Tibial nerve (tissue), 4 donors: ENCODE data around the gene TBC1D8. TPM values are rescaled to one million over a fixed set of nuclear protein-coding genes. Genes with fewer than 3 reads are reported as not detected.
A peak's percentile ranks its signal among the peaks of the same experiment; 100 is the strongest.

Experiments
- DNase-seq, 2 donors: peaks; one replicate each; pipeline ENCODE4 v3.0.0-alpha.2; 2019; ENCODE audit warnings: low spot score in 2 of 2
- H3K27ac ChIP-seq, 4 donors: fragments of 200-600 bp; sonication (generic) in 3 of 4; one replicate each; pipeline ENCODE4 v1.5.1; 2017 to 2019; ENCODE audit warnings: mild to moderate bottlenecking in 1 of 4
- H3K27me3 ChIP-seq, 2 donors: fragments of 200-600 bp; sonication (generic) in 1 of 2; one replicate each; pipeline versions ENCODE4 v1.5.1 to v1.6.0; 2017 to 2019
- H3K36me3 ChIP-seq, 3 donors: fragments of 200-600 bp; sonication (generic); one replicate each; pipeline ENCODE4 v1.5.1; 2018 to 2019
- H3K4me1 ChIP-seq, 4 donors: fragments of 200-600 bp; sonication (generic) in 3 of 4; one replicate each; pipeline ENCODE4 v1.5.1; 2017 to 2019
- H3K4me3 ChIP-seq, 4 donors: fragments of 200-600 bp; sonication (generic) in 3 of 4; one replicate each; pipeline ENCODE4 v1.5.1; 2017 to 2019; ENCODE audit warnings: mild to moderate bottlenecking in 1 of 4, moderate library complexity in 1 of 4
- H3K9me3 ChIP-seq, 4 donors: fragments of 200-600 bp; sonication (generic) in 3 of 4; one replicate each; pipeline ENCODE4 v1.5.1; 2017 to 2019
- EP300 ChIP-seq, 2 donors: sonication (generic); formaldehyde crosslinking; IDR thresholded peaks; one replicate each; pipeline ENCODE4 v1.6.1; 2017; ENCODE audit warnings: antibody characterized with exemption in 2 of 2, mild to moderate bottlenecking in 1 of 2
- POLR2A ChIP-seq, 2 donors: fragments of 450-650 bp; IDR thresholded peaks; one replicate each; pipeline ENCODE4 v1.6.1; 2017; ENCODE audit warnings: antibody characterized with exemption in 2 of 2, mild to moderate bottlenecking in 2 of 2, moderate library complexity in 2 of 2
- WGBS, 2 donors: methylation state at CpG; one replicate each; pipeline ENCODE4 v1.1.5; 2018; 5-methylcytosine and 5-hydroxymethylcytosine counted together
- total RNA-seq, 4 donors: library from RNA; depleted of rRNA; stranded (reverse); fragments of >200 nt; gene quantifications; one replicate each; pipeline ENCODE4 v1.1.0, GENCODE V29; 2016
- TF ChIP-seq, protein P1 (sequence below), 5 experiments: fragments of 200-600 bp in 3 of 5; fragments of 450-650 bp in 2 of 5; sonication (generic) in 3 of 5; IDR thresholded peaks; one replicate each; pipeline ENCODE4 v1.5.1; 2016 to 2019; ENCODE audit warnings: antibody characterized with exemption in 5 of 5, mild to moderate bottlenecking in 3 of 5, moderate library complexity in 2 of 5

TBC1D8 gene
- total RNA-seq, 4 donors from 2014 or later, result 42.4 to 87.9 (median 47.3) TPM

DNA sequence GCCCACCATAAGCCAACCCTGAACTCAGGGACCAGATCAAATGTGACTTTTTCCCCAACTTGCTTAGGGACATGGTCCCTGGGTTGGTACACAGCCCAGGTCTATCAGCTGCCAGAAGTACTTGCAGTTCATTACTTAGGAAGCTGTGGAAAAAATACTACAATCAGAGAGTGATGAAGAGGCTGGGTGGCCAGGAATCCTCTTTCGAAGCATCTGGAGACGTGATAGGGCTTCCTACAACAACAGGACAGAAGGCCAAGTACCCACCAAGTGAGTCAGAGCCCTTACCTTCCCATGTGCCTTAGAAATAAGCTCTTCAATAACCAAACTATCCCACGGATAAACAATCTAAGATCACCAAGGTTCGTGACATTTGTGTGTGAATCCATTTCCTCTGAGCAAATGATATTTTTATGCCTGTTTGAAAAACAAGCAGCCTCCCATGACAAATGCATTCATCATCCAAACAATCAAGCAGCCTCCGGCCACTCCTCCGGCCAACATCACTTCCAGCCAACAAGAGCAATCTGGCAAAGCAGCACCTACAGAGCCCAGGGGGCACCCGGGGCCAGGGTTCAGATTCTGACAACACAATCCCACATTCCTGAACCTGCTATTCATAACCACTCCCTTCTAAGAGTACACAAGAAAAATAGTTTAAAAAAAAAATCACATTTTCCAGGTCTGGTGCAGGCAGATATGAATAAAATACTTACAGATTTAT, 26.4 kb downstream of the TBC1D8 start:
- Histone ChIP-seq H3K4me3 (no peak overlapping the region), H3K27ac (peak overlapping the region in 3 of 4 donors; percentile 27 to 81 (median 81)), H3K36me3 (no peaks in the 10 kb centered on the region), H3K9me3 (no peaks in the 10 kb centered on the region), H3K27me3 (no peaks in the 10 kb centered on the region), H3K4me1 (peaks cover 0 to 72% (median 40%) of the 10 kb centered on the region in 4 donors)
- 22 to 25% methylated on average over 7 of the region's 7 CpGs for WGBS, 2 donors
- TF ChIP-seq EP300 (IDR thresholded peaks at IDR 0.05) (peak; percentile 14 to 78), POLR2A (IDR thresholded peaks at IDR 0.05) (no peak)
- TF ChIP-seq, protein P1, sequence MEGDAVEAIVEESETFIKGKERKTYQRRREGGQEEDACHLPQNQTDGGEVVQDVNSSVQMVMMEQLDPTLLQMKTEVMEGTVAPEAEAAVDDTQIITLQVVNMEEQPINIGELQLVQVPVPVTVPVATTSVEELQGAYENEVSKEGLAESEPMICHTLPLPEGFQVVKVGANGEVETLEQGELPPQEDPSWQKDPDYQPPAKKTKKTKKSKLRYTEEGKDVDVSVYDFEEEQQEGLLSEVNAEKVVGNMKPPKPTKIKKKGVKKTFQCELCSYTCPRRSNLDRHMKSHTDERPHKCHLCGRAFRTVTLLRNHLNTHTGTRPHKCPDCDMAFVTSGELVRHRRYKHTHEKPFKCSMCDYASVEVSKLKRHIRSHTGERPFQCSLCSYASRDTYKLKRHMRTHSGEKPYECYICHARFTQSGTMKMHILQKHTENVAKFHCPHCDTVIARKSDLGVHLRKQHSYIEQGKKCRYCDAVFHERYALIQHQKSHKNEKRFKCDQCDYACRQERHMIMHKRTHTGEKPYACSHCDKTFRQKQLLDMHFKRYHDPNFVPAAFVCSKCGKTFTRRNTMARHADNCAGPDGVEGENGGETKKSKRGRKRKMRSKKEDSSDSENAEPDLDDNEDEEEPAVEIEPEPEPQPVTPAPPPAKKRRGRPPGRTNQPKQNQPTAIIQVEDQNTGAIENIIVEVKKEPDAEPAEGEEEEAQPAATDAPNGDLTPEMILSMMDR (IDR thresholded peaks at IDR 0.05), result peak in 1 of 5 experiments; percentile 9
- DNase-seq, result peak; percentile 69 to 74

DNA sequence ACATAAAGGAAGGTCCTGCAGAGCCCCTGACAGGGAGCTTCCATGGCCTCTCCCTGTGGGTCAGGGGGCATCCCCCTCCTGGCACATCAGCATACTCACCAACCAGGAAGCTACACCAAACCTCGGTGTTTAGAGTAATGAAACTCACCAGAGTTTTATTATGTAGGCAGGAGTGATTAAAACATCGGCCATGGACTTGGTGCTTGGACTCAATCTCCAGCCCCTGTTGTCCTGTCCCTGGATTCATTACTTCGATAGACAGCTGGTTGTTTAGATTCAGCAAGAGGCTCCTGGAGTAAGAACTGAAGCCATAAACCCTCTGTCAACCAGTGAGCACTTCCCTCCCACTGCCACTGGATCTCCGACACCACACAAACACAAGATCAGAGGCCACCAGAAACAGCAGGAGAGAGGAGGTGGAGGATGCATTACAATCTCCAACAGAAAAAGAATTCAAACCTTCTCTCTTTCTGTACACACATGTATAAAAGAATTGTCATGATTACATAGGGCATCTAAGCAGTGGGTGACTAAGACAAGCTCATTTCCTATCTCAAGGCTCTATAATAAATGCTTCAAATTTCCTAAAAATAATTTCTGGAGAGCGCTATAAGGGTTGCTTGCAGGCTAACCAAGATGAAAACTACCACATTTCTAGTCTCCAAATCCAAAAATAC, 27.2 kb downstream of the TBC1D8 start:
- no peak for DNase-seq
- Histone ChIP-seq H3K36me3 (no peaks in the 10 kb centered on the region), H3K4me1 (peaks cover 0 to 81% (median 48%) of the 10 kb centered on the region in 4 donors), H3K9me3 (no peaks in the 10 kb centered on the region), H3K4me3 (no peak overlapping the region), H3K27ac (peak overlapping the region in 3 of 4 donors; percentile 27 to 81 (median 81)), H3K27me3 (no peaks in the 10 kb centered on the region)
- TF ChIP-seq, protein P1 (IDR thresholded peaks at IDR 0.05), result no peak
- no peak for TF ChIP-seq POLR2A (IDR thresholded peaks at IDR 0.05)
- no peak for TF ChIP-seq EP300 (IDR thresholded peaks at IDR 0.05)
- whole genome bisulfite sequencing, 2 donors, result 58 to 62% methylated on average over 5 of the region's 5 CpGs

DNA sequence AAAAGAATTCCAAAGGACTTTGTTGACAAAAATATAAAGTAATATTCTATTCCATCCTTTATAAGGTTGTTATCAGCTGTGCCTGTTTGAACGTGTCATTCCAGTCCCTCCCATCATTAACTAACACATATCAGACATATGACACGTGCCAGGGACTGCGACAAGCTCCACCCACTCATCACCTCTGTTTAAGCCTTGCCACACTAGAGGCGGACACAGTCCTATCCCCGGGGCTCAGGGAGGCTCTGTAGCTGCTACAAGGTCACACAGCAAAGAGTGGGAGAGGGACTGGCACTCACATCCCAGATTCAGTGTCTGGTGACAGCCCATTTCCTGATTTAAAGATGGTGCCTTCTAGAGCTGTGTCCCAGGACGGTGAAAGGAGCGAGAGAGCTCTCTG, 30.0 kb downstream of the TBC1D8 start:
- Histone ChIP-seq H3K27me3 (no peaks in the 10 kb centered on the region), H3K27ac (peak overlapping the region in 3 of 4 donors; percentile 29 to 71 (median 57)), H3K4me1 (peaks cover 0 to 68% (median 50%) of the 10 kb centered on the region in 4 donors), H3K36me3 (no peaks in the 10 kb centered on the region), H3K4me3 (no peak overlapping the region), H3K9me3 (no peaks in the 10 kb centered on the region)
- DNase-seq, result no peak
- 81 to 84% methylated on average over 7 of the region's 7 CpGs for WGBS, 2 donors
- TF ChIP-seq POLR2A (IDR thresholded peaks at IDR 0.05) (no peak), EP300 (IDR thresholded peaks at IDR 0.05) (no peak)
- TF ChIP-seq, protein P1 (IDR thresholded peaks at IDR 0.05), result no peak

DNA sequence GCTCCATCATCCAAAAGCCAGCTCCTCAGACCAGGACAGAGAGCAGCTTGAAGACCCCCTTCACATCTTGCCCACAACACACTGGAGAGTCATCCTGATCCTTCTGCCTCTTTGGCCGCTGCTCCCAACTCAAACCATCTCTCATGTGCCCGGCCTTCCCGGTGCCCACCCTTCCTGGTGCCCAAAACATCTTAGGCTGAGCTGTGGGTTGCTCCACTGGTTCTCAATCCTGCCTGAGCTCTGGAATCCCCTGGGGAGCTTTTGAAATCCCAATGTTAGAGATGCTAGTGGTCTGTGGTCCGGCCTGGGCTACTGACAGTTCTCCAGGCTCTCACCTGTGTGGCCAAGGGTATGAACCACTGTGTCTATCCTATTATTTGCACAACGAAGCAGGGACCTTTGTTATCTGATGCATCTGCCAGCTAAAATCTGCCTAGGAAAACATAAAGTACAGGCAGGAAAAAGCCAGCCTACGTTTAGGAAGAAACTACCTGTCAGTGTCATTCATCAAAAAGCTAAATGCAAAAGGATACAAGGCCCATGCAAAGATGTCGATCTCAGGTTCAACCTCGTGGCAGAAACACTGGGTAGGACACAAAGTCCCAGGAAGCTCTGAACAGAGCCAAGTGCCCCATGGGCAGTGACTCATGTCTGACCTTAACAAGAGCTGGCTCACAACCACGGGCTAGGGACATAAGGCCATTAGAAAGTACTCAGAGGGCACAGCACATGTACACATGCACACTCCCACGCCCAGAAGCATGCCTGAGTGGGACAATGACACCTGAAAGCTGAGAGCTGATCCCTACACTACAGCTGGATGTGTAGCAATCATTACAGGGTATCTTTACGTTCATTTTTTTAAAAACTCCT, 30.8 kb downstream of the TBC1D8 start:
- H3K27me3 ChIP-seq, result no peaks in the 10 kb centered on the region
- peak overlapping the region in 3 of 4 donors; percentile 59 to 85 (median 71) for H3K27ac ChIP-seq
- TF ChIP-seq POLR2A (IDR thresholded peaks at IDR 0.05) (no peak), EP300 (IDR thresholded peaks at IDR 0.05) (peak; percentile 73 to 95)
- TF ChIP-seq, protein P1 (IDR thresholded peaks at IDR 0.05), result no peak
- 58 to 60% methylated on average over 11 of the region's 11 CpGs for WGBS, 2 donors
- H3K4me3 ChIP-seq, result no peak overlapping the region
- H3K9me3 ChIP-seq, result no peaks in the 10 kb centered on the region
- H3K4me1 ChIP-seq, result peaks cover 0 to 60% (median 46%) of the 10 kb centered on the region in 4 donors
- no peaks in the 10 kb centered on the region for H3K36me3 ChIP-seq
- DNase-seq, result peak; percentile 40 to 51
